SH-SY5Y (cell line): ENCODE results near the gene QDPR.

Experiments
- GATA2 ChIP-seq: IDR thresholded peaks from 2 replicates; pipeline ENCODE4 v1.6.1; 2011; ENCODE audit warnings: mild to moderate bottlenecking, low read depth, low read length
- GATA3 ChIP-seq: IDR thresholded peaks from 2 replicates; pipeline ENCODE4 v1.6.1; 2011; ENCODE audit warnings: low read depth, mild to moderate bottlenecking, low read length, moderate library complexity

DNA sequence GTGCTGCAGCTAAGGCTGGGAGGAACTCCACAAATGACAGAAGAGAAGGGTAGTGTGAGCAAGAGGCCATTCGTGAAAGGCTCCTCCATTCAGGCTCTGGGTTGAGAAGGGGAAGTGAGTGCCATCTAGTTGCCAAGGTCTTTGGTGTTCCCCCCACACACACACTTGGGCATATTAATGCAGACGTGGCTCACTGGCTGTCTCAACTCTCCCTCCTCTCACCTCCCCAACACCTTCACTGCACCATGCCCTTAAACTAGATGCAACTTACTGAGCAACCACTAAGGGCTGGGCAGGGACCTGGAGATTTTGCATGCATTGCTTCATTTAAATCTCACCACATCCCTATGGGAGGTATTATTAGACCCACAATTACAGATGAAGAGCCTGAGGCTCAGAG lies 11.8 kb upstream of the QDPR start:
- TF ChIP-seq GATA2: no peak
- TF ChIP-seq GATA3: no peak
